Caco-2 (cell line): Measurements from ENCODE around the gene DNMBP. TPM values are rescaled to one million over a fixed set of nuclear protein-coding genes. Genes with fewer than 3 reads are reported as not detected.

Source experiments
- BruUV-seq: library from RNA; stranded (reverse); fragments of 400-500 nt; replicated peaks from 2 replicates; lab custom pipeline; 2021; lab: Mats Ljungman, UMichigan
- CTCF ChIA-PET: fragments of 300-600 bp; sonication (Branson Sonifier 250); formaldehyde crosslinking; loops from one replicate; lab custom pipeline; 2022; ENCODE audit warnings: antibody characterized with exemption; lab: Charles Lee
- POLR2A ChIA-PET: fragments of 300-600 bp; sonication (Branson Sonifier 250); formaldehyde crosslinking; loops from one replicate; lab custom pipeline; 2022; ENCODE audit warnings: antibody characterized with exemption; lab: Charles Lee
- DNase-seq, 2 experiments: peaks; one replicate each; pipeline versions ENCODE4 v3.0.0 to v3.0.0-alpha.2; 2020 to 2022
- H3K27me3 ChIP-seq: replicated peaks from 2 replicates; pipeline ENCODE4 v1.6.0; 2011; ENCODE audit warnings: low read length; ENCODE audit not compliant: control insufficient read depth, insufficient read depth
- H3K36me3 ChIP-seq: 2 replicates; pipeline ENCODE4 v1.5.1; 2011; ENCODE audit warnings: low read length; ENCODE audit not compliant: control insufficient read depth, insufficient read depth
- H3K4me1 ChIP-seq: fragments of 250-450 bp; sonication (Bioruptor Pico); 2 replicates; pipeline ENCODE4 v1.5.1; 2020; ENCODE audit warnings: mild to moderate bottlenecking
- H3K4me3 ChIP-seq: 2 replicates; pipeline ENCODE4 v1.5.1; 2011; ENCODE audit warnings: low read depth, mild to moderate bottlenecking, control low read depth, low read length
- H3K9me3 ChIP-seq: fragments of 250-450 bp; sonication (Bioruptor Pico); 2 replicates; pipeline ENCODE4 v1.5.1; 2020; ENCODE audit warnings: mild to moderate bottlenecking, moderate library complexity
- H3K27ac Mint-ChIP-seq: one replicate; pipeline ENCODE4 v1.8.0; 2022; ENCODE audit warnings: mixed read lengths; ENCODE audit not compliant: unreplicated experiment
- H3K27me3 Mint-ChIP-seq: one replicate; pipeline ENCODE4 v1.8.0; 2022; ENCODE audit warnings: mixed read lengths; ENCODE audit not compliant: insufficient read depth, unreplicated experiment
- H3K36me3 Mint-ChIP-seq: one replicate; pipeline ENCODE4 v1.8.0; 2022; ENCODE audit warnings: mild to moderate bottlenecking, mixed read lengths; ENCODE audit not compliant: insufficient read depth, unreplicated experiment
- H3K4me1 Mint-ChIP-seq: one replicate; pipeline ENCODE4 v1.8.0; 2022; ENCODE audit warnings: low read depth, mixed read lengths; ENCODE audit not compliant: unreplicated experiment
- H3K4me3 Mint-ChIP-seq: one replicate; pipeline ENCODE4 v1.8.0; 2022; ENCODE audit warnings: mild to moderate bottlenecking, moderate library complexity, mixed read lengths; ENCODE audit not compliant: unreplicated experiment
- H3K9me3 Mint-ChIP-seq: one replicate; pipeline ENCODE4 v1.8.0; 2022; ENCODE audit warnings: mixed read lengths; ENCODE audit not compliant: unreplicated experiment
- intact Hi-C: fragments of 100-400 bp; cut with micrococcal nuclease; formaldehyde crosslinking; loops from one replicate; pipeline ENCODE4 v1.10.0; 2022; ENCODE audit not compliant: unreplicated experiment
- total RNA-seq: library from RNA; stranded (reverse); gene quantifications from 2 replicates; pipeline ENCODE4 v1.2.3, GENCODE V29; 2022
- TF ChIP-seq, protein P1 (sequence below), 2 experiments: fragments of 200-600 bp in 1 of 2; IDR thresholded peaks; 1 replicate in 1 of 2; 2 replicates in 1 of 2; pipeline versions ENCODE4 v1.5.1 to v1.8.0; 2011 to 2022; ENCODE audit warnings: antibody characterized with exemption in 1 of 2, control low read depth in 1 of 2, inconsistent platforms in 1 of 2, low read depth in 1 of 2, low read length in 1 of 2, mild to moderate bottlenecking in 1 of 2, moderate library complexity in 1 of 2; ENCODE audit not compliant: insufficient read depth in 1 of 2, severe bottlenecking in 1 of 2, unreplicated experiment in 1 of 2

Gene DNMBP
- total RNA-seq, 1 experiment from 2014 or later, result 30.6 TPM

DNA sequence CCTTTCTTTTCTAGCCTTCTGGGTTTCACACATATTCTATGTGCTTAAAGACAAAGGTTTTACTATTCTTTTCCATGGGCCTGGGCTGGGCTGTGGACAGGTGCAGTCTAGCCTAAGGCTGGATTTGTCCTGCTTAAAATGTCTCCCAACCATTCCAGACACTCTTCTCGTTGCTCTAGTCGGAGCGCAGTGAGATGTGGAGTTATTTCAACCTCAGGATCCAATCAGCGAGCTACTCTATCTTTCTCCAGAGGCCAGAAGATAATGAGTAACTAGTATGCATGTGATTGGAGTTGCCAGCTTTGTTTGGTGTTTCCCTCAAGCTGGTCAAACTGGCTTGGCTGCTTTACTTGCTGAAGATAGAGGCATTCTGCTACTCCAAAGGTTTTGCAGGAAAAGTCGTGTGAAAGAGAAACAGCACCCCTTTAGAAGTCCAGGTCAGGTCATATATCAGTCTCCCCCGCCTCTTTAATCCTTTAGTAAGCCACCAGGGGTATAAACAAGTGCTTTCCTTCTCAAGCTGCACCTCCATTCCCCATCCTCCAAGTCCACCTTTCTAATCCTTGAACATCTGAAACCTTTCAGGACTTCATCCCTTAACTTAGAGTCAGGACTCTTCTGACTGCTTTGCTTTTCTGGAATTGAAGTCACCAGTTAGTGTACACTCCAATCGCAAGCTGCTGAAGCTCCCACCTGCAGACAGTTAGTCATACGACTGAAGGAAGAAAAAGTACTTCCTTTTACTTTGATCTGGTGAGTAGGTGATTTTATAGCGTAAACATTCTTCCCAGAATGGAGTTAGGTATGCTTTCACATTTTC is 78.8 kb downstream of the DNMBP start:
- intact Hi-C loops, result loop anchor here (2.0 kb wide), 3 partner anchors 36 to 148 kb away; partner anchors contain the start of genes ABCC2 and DNMBP
- TF ChIP-seq, protein P1, sequence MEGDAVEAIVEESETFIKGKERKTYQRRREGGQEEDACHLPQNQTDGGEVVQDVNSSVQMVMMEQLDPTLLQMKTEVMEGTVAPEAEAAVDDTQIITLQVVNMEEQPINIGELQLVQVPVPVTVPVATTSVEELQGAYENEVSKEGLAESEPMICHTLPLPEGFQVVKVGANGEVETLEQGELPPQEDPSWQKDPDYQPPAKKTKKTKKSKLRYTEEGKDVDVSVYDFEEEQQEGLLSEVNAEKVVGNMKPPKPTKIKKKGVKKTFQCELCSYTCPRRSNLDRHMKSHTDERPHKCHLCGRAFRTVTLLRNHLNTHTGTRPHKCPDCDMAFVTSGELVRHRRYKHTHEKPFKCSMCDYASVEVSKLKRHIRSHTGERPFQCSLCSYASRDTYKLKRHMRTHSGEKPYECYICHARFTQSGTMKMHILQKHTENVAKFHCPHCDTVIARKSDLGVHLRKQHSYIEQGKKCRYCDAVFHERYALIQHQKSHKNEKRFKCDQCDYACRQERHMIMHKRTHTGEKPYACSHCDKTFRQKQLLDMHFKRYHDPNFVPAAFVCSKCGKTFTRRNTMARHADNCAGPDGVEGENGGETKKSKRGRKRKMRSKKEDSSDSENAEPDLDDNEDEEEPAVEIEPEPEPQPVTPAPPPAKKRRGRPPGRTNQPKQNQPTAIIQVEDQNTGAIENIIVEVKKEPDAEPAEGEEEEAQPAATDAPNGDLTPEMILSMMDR (IDR thresholded peaks at IDR 0.05; ENCODE audit: insufficient read depth in 1 of 2, low read depth in 1 of 2, low read length in 1 of 2, severe bottlenecking in 1 of 2, unreplicated experiment in 1 of 2), result peak in 1 of 2 experiments; percentile 9
- H3K9me3 ChIP-seq, result no peaks in the 10 kb centered on the region
- peaks cover 27% of the 10 kb centered on the region for H3K4me1 Mint-ChIP-seq
- H3K9me3 Mint-ChIP-seq, result no peaks in the 10 kb centered on the region
- DNase-seq, result peak; percentile 94 to 95
- H3K27me3 Mint-ChIP-seq, result no peaks in the 10 kb centered on the region
- peak overlapping the region; percentile 89 for H3K27ac Mint-ChIP-seq
- peak overlapping the region; percentile 89 for H3K4me3 Mint-ChIP-seq
- ChIA-PET POLR2A (interaction anchor here (0.6 to 1.0 kb wide), 11 partner anchors 8 to 298 kb away, joined by 3 to 11 read pairs (median 3); no protein-coding TSS in a partner anchor), CTCF (interaction anchor here (1.0 to 2.0 kb wide), 5 partner anchors 17 to 115 kb away, joined by 3 to 11 read pairs (median 4); partner anchors contain the start of gene DNMBP)
- no peaks in the 10 kb centered on the region for H3K27me3 ChIP-seq
- H3K36me3 Mint-ChIP-seq, result peaks cover 9% of the 10 kb centered on the region
- H3K4me3 ChIP-seq, result peak overlapping the region; percentile 56
- BruUV-seq, result no TSS peak
- H3K36me3 ChIP-seq, result no peaks in the 10 kb centered on the region
- peaks cover 32% of the 10 kb centered on the region for H3K4me1 ChIP-seq

DNA sequence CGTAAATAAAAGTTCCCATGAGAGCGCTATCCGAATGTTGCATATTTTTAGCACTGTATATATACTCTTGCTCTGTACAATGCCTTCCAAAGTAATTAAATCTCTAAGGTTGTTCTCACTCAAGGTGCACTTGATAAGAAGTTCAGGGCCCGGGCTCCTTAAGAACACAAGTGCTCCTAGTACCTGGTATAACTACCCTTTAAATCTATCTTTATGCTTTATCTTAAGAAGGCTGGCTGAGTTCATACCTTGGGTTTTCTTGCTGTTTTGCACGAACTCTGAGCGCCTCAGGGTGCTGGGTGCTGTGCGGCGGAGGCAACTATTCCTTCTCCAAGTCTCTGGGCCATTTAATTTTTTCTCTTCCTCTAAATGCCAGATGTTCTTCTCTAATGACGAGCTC is 80.4 kb downstream of the DNMBP start:
- TF ChIP-seq, protein P1 (IDR thresholded peaks at IDR 0.05; ENCODE audit: insufficient read depth in 1 of 2, low read depth in 1 of 2, low read length in 1 of 2, severe bottlenecking in 1 of 2, unreplicated experiment in 1 of 2), result no peak
- H3K4me1 ChIP-seq, result peaks cover 40% of the 10 kb centered on the region

DNA sequence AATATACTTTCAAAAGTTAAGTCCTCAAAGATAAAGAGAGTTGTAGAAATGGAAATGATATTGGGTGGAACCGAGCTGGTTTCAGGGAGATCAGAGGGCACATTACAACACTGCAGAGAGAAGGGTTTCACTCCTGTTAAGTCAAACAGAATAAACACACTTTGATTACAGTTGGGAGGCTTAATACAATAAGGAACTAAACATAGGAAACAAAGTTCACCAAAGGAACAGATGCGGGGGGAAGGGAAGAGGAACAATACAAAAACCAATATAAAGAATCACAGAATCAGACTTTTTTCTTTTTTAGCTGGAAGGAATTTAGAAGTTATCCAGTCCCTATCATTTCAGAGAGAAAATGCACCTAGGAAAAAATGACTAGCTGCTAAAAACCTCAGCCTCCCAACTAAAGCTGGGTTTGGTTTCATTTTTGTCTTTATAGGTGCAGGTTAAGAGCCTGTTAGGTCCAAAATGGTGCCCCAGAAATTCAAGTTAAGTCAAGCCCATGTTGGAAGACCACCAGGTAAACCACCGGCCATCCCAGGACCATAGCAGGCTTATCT is 81.9 kb downstream of the DNMBP start:
- H3K9me3 ChIP-seq, result no peaks in the 10 kb centered on the region
- POLR2A ChIA-PET, result no interaction called here
- H3K27me3 Mint-ChIP-seq, result no peaks in the 10 kb centered on the region
- TF ChIP-seq, protein P1 (IDR thresholded peaks at IDR 0.05; ENCODE audit: insufficient read depth in 1 of 2, low read depth in 1 of 2, low read length in 1 of 2, severe bottlenecking in 1 of 2, unreplicated experiment in 1 of 2), result no peak
- H3K36me3 Mint-ChIP-seq, result peaks cover 26% of the 10 kb centered on the region
- peaks cover 37% of the 10 kb centered on the region for H3K4me1 Mint-ChIP-seq
- BruUV-seq, result TSS peak; percentile 68
- peak overlapping the region; percentile 89 for H3K4me3 Mint-ChIP-seq
- peak overlapping the region; percentile 56 for H3K4me3 ChIP-seq
- no peaks in the 10 kb centered on the region for H3K27me3 ChIP-seq
- H3K27ac Mint-ChIP-seq, result peak overlapping the region; percentile 89
- peaks cover 41% of the 10 kb centered on the region for H3K4me1 ChIP-seq
- peak in 1 of 2 experiments; percentile 30 for DNase-seq
- intact Hi-C loops, result no loop called here
- no peaks in the 10 kb centered on the region; the same call in 1 of the 2 replicates for H3K36me3 ChIP-seq
- CTCF ChIA-PET, result interaction anchor here (0.6 to 1.3 kb wide), 4 partner anchors 64 to 118 kb away, joined by 3 to 4 read pairs (median 4); partner anchors contain the start of gene DNMBP
- H3K9me3 Mint-ChIP-seq, result no peaks in the 10 kb centered on the region

More for the DNA sequence above, 80.4 kb downstream of the DNMBP start:
- H3K36me3 ChIP-seq, result no peaks in the 10 kb centered on the region; the same call in 1 of the 2 replicates
- intact Hi-C loops, result no loop called here
- no peaks in the 10 kb centered on the region for H3K27me3 ChIP-seq
- no peaks in the 10 kb centered on the region for H3K9me3 ChIP-seq
- CTCF ChIA-PET, result interaction anchor here (2.0 kb wide), 1 partner anchor 37 kb away, joined by 6 read pairs; no protein-coding TSS in a partner anchor
- POLR2A ChIA-PET, result no interaction called here
- no peak for DNase-seq
- H3K27me3 Mint-ChIP-seq, result no peaks in the 10 kb centered on the region
- peak overlapping the region; percentile 89 for H3K4me3 Mint-ChIP-seq
- H3K36me3 Mint-ChIP-seq, result peaks cover 17% of the 10 kb centered on the region
- peak overlapping the region; percentile 89 for H3K27ac Mint-ChIP-seq
- peaks cover 35% of the 10 kb centered on the region for H3K4me1 Mint-ChIP-seq
- H3K9me3 Mint-ChIP-seq, result no peaks in the 10 kb centered on the region
- peak overlapping the region; percentile 56 for H3K4me3 ChIP-seq
- BruUV-seq, result no TSS peak
